Cerebellar cortex (tissue), 1 donor: ENCODE data around the gene ANKMY1.

Source experiments
- DNase-seq: peaks from one replicate; pipeline ENCODE4 v3.0.0-alpha.2; 2015; ENCODE audit warnings: low spot score

Gene ANKMY1

GRCh38 chr2:240434728-240435456 is 122.9 kb downstream of the ANKMY1 start:
- DNase-seq = peak; percentile 86

- DNase-seq = no peak
Observed at GRCh38 chr2:240433973-240434727, 123.6 kb downstream of the ANKMY1 start.

DNA sequence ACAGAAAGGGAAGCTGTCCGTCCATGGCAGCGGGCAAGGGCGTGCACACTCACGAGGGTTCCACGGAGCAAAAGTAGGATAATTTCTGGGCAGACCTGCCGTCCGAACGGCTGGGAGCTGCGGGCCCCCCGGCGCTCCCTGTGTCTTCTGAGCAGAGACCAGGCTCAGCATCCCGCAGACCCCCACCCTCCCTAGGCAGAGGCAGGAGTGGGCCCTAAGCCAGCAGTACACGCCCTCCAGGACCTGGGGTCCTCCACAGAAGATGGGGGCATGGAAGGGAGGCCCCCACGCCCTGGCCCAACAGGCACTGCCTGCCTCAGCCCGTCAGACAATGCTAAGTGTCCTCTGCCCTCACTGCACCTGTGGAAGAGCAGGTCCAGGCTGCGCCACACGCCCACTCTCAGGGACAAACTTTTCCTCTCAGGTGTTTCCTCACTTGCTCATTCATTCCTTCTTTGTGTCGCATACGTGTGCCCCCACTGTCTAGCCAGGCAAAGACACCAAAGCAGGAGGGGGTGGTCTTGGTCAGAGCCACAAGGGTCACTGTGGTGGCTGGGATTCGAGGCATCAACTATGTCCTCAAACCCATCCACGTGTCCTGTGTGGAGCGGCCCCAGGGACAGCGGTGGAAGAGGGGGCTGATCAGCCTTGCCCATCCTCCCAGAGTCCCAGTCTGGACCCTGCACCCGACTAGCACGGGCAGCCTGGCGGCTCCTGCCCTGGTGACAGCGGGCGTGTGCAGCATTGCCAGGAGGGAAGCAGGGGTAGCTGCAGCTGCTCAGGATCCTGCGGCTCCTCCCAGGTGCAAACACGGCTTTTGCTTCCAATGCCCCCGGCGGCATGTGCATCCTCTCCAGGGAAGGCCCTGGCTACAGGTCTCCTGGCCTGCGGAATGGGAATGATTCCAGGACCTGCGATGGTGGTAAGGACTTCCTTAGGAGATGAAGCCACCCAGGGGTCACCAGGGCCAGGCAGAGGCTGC is 124.7 kb downstream of the ANKMY1 start:
- DNase-seq = no peak

GRCh38 chr2:240432430-240432819 is 125.4 kb downstream of the ANKMY1 start:
- DNase-seq = no peak

DNA sequence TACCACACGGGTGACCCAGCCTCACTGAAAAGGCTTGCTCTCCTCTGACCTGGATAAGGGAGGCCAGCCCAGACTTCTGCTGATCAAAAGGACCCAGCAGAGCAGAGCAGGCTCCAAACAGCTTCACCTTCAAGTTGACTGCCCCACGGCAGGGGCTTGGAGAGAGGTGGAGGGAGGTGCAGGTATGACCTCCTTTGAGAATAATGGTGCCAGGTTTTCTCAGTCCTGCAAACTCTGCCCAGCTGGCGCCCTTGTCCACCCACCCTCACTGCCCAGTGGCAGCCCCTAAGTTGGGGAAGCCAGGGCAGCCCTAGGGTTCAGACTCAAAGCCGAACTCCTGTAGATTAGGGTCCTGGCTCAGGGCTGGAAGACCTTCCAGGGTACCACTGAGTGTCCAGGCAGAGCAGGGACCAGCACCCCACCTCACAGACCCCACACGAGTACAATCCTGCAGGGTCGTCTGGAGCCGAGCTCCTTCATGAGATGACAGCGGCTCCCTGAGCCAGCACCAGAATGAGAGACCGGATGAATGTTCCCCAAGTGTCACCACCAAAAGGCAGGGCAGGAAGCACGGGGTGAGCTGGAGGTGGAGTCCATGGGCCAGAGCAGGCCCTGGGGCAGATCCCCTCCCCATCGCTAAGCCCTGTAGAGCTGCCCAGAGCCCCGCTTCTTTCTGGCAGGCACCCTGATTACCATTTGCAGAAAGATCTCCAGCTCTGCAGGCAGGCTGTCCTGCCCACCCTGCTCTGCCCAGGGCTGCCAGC is 125.9 kb downstream of the ANKMY1 start:
- DNase-seq = no peak

- DNase-seq = no peak
Observed at GRCh38 chr2:240431271-240431660, 126.5 kb downstream of the ANKMY1 start.

- no peak for DNase-seq
Observed at GRCh38 chr2:240430595-240430994, 127.2 kb downstream of the ANKMY1 start.

DNA sequence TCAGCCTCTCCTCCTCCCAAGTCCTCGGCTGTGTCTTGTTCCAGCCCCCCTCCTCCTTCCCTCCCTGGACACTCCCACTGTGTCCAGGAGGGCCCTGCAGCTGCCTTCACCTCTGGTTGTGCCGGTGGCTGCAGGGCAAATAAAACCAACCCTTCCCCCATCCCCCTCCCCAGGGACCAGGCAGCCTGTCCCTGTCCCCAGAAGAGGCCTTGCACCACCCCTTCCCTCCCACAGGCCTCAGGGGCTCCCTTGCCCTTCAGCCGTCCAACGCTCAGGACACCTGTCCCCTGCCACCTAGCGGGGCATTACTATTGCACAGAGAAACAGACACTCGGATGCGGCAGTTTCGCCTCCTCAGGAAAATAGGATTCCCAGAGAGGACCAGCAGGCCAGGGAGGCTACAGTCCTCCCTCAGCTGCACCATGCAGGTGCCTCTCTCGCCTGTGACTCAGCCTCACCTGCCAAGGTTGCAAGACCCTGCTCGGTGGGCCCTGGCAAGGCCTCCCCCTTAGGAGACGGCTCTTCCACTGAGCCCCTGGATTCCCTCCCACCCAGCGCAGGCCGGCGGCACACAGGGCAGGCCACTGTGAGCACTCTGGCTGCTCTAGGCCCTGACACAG is 127.8 kb downstream of the ANKMY1 start:
- DNase-seq = no peak
